Lower leg skin (tissue), 4 donors: ENCODE data around the gene BCL7B. TPM values are rescaled to one million over a fixed set of nuclear protein-coding genes. Genes with fewer than 3 reads are reported as not detected.
"Not testable (repeated sequence)": the region's sequence is repeated elsewhere in the genome, so short reads cannot be mapped to it uniquely, and the experiment has no call there.

ENCODE experiments used
- DNase-seq, 2 donors: peaks; one replicate each; pipeline ENCODE4 v3.0.0-alpha.2; 2019; ENCODE audit warnings: low spot score in 2 of 2
- H3K4me3 ChIP-seq: fragments of 200-600 bp; sonication (generic); 2 replicates; pipeline ENCODE4 v1.5.1; 2017; ENCODE audit warnings: mild to moderate bottlenecking, low read depth; ENCODE audit not compliant: poor library complexity, severe bottlenecking
- CTCF ChIP-seq, 3 donors: fragments of 450-650 bp; IDR thresholded peaks; one replicate each; pipeline ENCODE4 v1.5.1; 2016; ENCODE audit warnings: antibody characterized with exemption in 3 of 3, mild to moderate bottlenecking in 3 of 3, moderate library complexity in 2 of 3
- POLR2A ChIP-seq, 2 donors: fragments of 450-650 bp; IDR thresholded peaks; one replicate each; pipeline ENCODE4 v1.6.1; 2016 to 2017; ENCODE audit warnings: antibody characterized with exemption in 2 of 2, mild to moderate bottlenecking in 1 of 2, moderate library complexity in 1 of 2
- WGBS, 2 donors: methylation state at CpG; one replicate each; pipeline ENCODE4 v1.1.5; 2018; 5-methylcytosine and 5-hydroxymethylcytosine counted together
- intact Hi-C: fragments of 100-400 bp; cut with DNase I; formaldehyde crosslinking; loops from one replicate; pipeline ENCODE4 v1.15.0; 2023; ENCODE audit warnings: low total_unique reads
- total RNA-seq, 4 donors: library from RNA; depleted of rRNA; stranded (reverse); fragments of >200 nt; gene quantifications; one replicate each; pipeline ENCODE4 v1.1.0, GENCODE V29; 2016

BCL7B gene
- total RNA-seq, 4 donors from 2014 or later = 31.8 to 66.2 (median 47.7) TPM

GRCh38 chr7:73496626-73497025, 60.9 kb downstream of the BCL7B start:
- 90 to 98% methylated on average over 7 of the region's 7 CpGs for WGBS, 2 donors
- H3K4me3 ChIP-seq = no peak overlapping the region
- intact Hi-C loops = no loop called here
- TF ChIP-seq POLR2A (IDR thresholded peaks at IDR 0.05) (no peak), CTCF (IDR thresholded peaks at IDR 0.05) (no peak)
- no peak for DNase-seq

- intact Hi-C loops, H3K4me3 ChIP-seq, DNase-seq: not testable (repeated sequence)
- 95 to 97% methylated on average over 2 of the region's 2 CpGs for WGBS, 2 donors
Measured at GRCh38 chr7:73495507-73495906, 62.0 kb downstream of the BCL7B start.

- no peak for DNase-seq
- H3K4me3 ChIP-seq = no peak overlapping the region
- intact Hi-C loops = no loop called here
- TF ChIP-seq CTCF (IDR thresholded peaks at IDR 0.05) = no peak
- no peak for TF ChIP-seq POLR2A (IDR thresholded peaks at IDR 0.05)
Measured at GRCh38 chr7:73489976-73490375, 67.5 kb downstream of the BCL7B start.

GRCh38 chr7:73487486-73487885, 70.0 kb downstream of the BCL7B start:
- intact Hi-C loops = no loop called here
- no peak for TF ChIP-seq CTCF (IDR thresholded peaks at IDR 0.05)
- TF ChIP-seq POLR2A (IDR thresholded peaks at IDR 0.05) = no peak
- 93 to 100% methylated on average over 1 of the region's 1 CpG for WGBS, 2 donors
- DNase-seq = no peak
- H3K4me3 ChIP-seq = no peak overlapping the region

Other genes with a start within 250 kb of the BCL7B start
- gene NSUN5, start 248.9 kb downstream of the BCL7B start, total RNA-seq = 10 to 100 TPM; 31.4 to 39.7 (median 35.0) TPM
- gene TRIM50, start 229.6 kb downstream of the BCL7B start, total RNA-seq = under 1 TPM in 1 of 4 donors, not detected in 3; 0.39 TPM
- gene FKBP6, start 229.5 kb downstream of the BCL7B start, total RNA-seq = under 1 TPM in 1 of 4 donors, not detected in 3; 0.15 TPM
- gene FZD9, start 123.9 kb downstream of the BCL7B start, total RNA-seq = 1 to 10 TPM; 1.7 to 3.8 (median 2.2) TPM
- gene BAZ1B, start 35.4 kb downstream of the BCL7B start, total RNA-seq = 10 to 100 TPM; 22.6 to 33.6 (median 28.8) TPM
- gene TBL2, start 20.9 kb upstream of the BCL7B start, total RNA-seq = 10 to 100 TPM; 32.2 to 52.1 (median 40.3) TPM
- 10 to 100 TPM in 1 of 4 donors, 1 to 10 TPM in 3; 1.3 to 12.0 (median 5.6) TPM for gene MLXIPL, start 66.8 kb upstream of the BCL7B start, total RNA-seq
- 1 to 10 TPM; 2.4 to 6.9 (median 4.1) TPM for gene VPS37D, start 110.1 kb upstream of the BCL7B start, total RNA-seq
- gene DNAJC30, start 125.8 kb upstream of the BCL7B start, total RNA-seq = 1 to 10 TPM; 3.4 to 6.1 (median 4.1) TPM
- 10 to 100 TPM; 46.3 to 57.8 (median 53.2) TPM for gene BUD23, start 125.9 kb upstream of the BCL7B start, total RNA-seq
- gene STX1A, start 162.0 kb upstream of the BCL7B start, total RNA-seq = 1 to 10 TPM; 2.9 to 9.2 (median 4.6) TPM
- 10 to 100 TPM; 24.9 to 29.0 (median 26.3) TPM for gene ABHD11, start 181.1 kb upstream of the BCL7B start, total RNA-seq
- gene CLDN3, start 212.6 kb upstream of the BCL7B start, total RNA-seq = 10 to 100 TPM; 11.8 to 24.3 (median 19.3) TPM